SKM-1 treated with dmso at 0.1 percent for 144 hours (cell line): Measurements from ENCODE around the gene DLG2.
"Not testable (repeated sequence)": the region's sequence is repeated elsewhere in the genome, so short reads cannot be mapped to it uniquely, and the experiment has no call there.

Experiments
- DNase-seq: peaks from one replicate; lab custom pipeline; 2025; ENCODE audit not compliant: unreplicated experiment; lab: John Stamatoyannopoulos, UW

The DLG2 gene

DNA sequence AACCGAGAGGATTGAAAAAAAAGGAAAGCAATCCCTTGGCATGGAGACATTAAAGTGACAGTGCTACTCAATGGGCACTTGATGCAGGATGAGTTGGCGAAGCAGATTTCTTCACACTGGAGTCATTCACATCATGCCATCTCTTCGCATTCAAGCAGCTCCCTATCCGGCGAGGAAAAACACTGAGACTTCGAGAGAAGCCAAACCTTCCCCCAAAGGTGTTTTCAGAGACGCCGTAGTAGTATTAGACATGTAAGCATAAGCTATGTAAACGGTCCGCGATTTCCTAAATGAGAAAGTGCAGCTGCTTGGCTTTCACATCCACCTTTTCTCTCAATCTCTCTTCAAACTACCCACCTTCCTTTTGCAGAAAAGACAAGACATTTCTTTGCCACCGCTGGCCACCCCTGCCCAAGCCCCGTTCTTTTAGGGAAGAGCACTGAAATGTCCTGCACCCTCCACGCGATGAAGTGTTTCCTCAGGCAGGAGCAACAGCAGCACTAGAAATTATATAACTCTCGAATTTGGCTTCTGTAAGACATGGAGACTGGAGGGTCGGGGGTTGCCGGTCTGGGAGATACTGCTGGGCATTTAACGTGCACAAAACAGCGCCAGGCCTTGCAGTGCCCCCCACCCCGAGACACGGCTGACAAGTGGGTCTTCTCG is at the start of gene DLG2:
Gene DLG2 (minus strand): TSS at position 13 of the 666 bp plus-strand sequence.
- DNase-seq: no peak

DNA sequence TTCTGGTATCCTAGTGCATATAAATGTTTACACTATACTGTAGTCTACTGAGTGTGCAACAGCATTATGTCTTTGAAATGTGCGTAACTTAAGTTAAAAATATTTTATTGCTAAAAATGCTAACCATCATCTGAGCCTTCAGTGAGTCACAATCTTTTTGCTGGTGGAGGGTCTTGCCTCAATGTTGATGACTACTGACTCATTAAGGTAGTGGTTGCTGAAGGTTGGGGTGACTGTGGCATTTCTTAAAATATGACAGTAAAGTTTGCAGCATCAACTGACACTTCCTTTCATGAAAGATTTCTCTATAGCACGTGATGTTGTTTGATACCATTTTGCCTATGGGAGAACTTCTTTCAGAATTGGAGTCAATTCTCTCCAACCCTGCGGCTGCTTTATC is 46.2 kb upstream of the DLG2 start:
- DNase-seq: no peak

DNA sequence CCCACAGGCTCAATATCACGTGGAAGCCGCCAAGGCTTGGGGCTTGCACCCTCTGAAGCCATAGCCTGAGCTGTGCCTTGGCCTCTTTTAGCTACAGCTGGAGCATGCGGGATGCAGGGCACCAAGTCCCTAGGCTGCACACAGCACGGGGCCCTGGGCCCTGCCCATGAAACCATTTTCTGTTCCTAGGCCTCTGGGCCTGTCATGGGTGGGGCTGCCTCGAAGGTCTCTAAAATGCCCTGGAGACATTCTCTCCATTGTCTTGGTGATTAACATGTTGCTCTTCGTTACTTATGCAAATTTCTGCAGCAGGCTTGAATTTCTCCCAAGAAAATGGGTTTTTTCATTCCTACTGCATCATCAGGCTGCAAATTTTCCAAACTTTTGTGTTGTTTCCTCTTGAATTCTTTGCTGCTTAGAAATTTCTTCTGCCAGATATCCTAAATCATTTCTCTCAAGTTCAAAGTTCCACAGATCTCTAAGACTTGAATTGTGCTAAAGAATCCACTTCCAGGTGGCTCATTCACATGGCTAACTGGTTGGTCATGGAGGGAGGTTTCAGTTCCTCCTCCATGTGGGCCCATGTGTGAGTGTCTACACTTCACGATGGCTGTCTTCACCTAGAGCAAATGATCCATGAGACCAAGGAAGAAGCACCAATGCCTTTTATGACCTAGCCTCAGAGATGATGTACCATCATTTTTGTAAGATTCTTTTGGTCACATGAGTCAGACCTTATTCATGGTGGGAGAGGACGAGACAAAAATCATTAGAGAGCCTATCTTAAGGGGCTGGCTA is 45.2 kb upstream of the DLG2 start:
- DNase-seq: no peak

DNA sequence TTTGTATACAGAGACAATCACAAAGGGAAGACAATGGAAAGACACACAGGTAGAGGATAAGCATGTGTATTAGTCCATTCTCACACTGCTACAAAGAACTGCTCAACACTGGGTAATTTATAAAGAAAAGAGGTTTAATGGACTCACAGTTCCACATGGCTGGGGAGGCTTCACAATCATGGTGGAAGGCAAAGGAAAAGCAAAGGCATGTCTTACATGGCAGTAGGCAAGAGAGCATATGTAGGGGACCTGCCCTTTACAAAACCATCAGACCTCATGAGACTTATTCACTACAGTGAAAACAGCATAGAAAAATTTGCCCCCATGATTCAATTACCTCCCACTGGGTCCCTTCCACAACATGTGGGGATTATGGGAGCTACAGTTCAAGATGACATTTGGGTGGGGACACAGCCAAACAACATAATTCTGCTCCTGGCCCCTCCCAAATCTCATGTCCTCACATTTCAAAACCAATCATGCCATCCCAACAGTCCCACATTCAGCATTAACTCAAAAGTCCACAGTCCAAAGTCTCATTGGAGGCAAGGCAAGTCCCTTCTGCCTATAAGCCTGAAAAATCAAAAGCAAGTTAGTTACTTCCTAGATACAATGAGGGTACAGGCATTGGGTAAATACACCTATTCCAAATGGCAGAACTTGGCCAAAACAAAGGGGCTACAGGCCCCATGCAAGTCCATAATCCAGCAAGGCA is 44.0 kb upstream of the DLG2 start:
- not testable (repeated sequence) for DNase-seq

DNA sequence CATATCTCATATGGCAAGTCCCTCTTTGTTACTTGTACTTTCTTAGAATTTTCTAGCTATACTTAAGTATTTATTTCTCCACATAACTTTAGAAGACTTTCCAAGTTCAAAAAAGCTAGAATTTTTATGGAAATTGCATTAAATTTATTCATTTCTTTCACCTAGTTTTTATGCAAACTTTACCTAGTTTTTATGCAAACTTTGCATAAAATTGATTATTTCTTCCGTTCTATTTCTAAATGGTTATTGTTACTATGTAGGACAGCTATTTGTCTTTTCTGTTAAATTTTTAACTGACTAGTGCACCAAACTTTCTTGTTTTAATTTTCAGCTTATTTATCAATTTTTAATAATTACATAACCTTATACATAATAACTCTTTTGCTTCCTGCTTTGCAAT is 41.0 kb upstream of the DLG2 start:
- no peak for DNase-seq

DNA sequence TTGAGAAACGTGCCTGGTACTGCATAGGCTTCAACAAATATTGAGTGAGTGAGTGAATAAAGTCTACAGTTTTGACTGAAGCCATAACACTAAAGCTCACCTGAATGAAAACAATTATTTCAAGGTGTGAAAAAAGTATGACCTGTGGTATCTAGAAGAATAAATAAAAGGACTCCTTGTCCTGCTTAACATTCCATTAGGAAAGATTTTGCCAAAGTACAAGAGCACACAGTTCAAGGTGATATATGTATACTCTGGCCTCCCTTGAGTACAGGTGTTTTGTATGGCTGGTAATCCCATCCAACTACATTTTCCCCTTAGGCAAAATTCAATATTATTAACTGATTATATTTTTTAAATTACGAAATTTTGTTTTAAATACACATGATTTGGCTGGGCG is 39.5 kb upstream of the DLG2 start:
- no peak for DNase-seq

DNA sequence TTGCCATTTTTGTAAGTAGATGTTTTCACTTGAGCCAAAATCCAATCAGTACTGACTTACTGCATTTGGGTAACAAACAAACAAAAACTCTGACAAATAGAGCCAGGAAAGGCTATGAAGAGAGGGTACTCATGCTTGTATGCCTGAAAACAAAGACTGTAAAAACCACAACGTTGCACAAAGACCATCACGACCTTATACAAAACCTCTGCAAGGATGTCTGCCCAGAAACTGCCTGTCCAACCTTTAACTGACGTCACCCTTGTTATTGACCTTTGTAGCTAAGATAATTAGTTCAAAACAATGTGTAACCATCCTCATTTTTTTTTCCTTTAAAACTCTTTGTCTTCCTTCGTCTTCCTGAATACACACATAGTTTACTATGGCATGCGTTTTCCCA is 38.6 kb upstream of the DLG2 start:
- no peak for DNase-seq

DNA sequence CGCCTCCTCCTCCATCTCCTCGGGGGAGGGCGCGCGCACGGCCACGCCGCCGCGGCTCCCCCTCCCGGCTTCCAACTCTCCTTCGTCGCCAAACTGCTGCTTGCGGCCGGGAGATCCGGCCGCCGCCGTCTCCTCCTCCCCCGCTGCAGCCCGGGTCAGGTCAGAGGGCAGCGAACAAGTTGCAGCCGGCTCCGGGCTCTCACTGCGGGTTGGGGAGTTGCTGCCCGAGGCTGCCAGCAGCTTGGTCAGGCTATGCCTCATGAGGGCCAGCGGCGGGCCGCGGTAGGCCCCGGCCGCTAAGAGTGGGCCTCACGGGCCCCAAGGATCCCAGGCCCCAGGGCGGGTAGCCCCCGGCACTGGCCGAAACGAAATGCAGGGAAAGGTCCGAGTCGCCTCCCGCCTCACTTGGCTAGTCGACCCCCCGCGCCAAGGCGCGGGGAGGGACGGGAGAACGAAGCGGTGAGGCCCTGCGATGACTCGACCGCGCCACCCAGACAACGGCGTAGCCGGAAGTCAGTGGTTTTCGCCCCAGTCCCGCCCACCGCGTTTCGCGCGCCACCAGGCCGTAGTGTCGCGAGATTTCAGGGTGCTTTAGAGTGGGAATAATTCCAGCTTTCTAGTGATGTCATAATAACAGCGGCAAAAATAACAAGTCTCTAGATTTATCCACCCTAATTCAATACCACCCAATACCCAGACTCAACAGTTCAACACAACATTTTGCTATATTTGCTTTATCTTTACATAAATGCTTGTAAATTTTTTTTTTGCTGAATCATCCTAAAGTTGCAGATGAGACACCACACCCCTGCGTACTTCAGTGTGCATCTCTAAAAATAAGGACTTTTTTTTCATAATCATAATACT is 37.7 kb upstream of the DLG2 start, which contains the start of gene CREBZF:
Gene CREBZF (minus strand): TSS at position 515 of the 867 bp plus-strand sequence. CDS start 254 bp downstream, at position 261.
- DNase-seq: peak; percentile 92

DNA sequence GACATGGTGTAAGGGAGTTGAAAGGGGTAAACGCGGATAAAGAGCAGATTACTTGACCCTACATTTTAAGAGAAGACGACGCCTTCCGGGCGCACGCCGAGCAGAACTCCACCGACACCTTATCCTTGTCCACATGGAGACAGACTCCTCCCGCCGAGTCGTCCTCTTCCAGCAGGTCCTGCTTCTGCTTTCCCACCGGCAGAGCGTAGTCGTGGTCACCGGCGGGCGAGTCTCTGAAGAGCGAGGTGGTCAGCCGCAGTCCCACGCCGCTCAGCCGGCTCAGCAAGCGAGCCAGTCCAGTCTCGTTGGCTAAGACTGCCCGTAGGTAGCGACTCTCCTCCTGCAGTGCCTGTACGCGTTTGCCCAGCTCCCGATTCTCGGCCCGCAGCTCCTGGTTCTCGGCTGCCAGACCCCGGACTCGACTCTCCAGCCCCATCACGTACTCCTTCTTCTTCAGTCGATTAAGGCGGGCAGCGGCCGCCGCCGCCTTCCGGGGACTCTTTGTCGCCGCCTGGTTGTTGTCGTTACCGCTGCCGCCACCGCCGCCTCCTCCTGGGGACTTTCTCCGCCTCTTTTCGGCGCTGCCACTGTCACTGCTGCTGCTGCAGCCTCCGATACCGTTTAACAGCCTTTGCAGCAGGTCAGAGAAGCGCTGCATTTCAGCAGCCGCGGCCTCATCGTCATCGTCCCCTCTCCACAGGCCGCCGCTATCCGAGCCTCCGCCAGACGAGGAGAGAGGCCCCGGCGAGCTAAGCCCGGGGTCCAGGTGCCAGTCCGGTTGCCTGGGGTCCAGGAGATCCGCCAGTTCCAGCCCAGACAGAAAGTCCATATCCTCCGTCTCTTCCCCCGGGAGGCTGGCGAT is 36.8 kb upstream of the DLG2 start:
- DNase-seq: peak; percentile 64

DNA sequence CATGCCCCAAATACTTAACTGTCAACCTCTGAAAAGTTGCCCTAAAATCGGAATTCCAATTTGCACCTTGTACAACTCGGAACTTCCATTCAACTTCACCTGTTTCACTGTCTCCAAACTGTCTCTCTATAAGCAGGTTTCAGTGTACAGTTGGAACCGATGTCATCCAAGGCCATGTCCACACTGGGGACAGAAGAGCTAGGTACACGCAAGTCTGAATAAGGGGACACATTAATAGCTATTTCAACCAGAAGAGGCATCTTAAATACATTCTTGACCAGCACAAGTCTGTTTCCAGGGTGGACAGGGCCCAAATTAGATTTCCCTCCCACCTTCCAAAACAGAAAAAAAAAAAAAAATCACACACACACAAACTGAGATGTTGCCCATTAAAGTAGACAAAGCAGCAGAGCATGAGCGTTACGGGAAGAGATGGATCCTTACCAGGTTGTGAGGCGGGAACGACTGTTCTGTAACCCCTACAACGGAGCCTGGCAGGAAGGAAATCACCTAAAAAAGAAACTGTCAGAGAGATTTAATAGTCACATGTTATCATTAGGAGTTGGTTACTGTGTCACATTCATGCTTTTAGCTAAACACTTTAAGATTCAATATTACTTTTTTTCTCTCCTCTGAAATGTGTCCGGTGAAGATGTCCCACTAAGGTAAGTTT is 36.1 kb upstream of the DLG2 start:
- no peak for DNase-seq

DNA sequence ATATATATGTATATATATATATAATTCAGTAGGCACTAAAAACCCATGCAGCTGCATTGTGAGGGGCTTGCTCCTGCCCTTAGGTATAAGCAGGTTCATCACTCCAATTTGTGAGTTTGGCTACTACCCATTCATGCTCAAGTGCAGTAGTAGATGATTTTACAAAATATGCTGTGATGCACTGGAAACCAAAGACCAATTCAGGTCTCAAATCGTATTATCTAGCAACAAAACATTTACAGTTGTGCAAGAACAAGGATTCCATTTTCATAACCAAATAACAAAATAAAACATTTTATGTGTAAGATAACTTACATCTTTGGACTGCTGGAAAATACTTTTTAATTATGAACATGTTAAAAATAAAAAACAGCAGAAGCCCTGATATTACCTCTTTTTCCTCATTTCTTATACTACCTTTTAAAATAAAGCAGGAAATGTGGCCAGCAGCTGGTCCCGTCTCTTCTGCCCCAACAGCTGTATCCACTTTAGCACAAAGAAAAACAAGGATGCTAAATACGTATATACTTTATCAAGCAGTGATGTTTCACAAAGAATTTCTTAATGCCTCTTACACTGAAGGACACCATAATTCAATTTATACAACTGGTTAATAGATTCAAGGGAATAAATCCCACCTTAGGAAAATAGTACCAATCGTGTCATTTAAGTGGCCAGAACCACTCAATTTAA is 35.0 kb upstream of the DLG2 start:
- DNase-seq: no peak

DNA sequence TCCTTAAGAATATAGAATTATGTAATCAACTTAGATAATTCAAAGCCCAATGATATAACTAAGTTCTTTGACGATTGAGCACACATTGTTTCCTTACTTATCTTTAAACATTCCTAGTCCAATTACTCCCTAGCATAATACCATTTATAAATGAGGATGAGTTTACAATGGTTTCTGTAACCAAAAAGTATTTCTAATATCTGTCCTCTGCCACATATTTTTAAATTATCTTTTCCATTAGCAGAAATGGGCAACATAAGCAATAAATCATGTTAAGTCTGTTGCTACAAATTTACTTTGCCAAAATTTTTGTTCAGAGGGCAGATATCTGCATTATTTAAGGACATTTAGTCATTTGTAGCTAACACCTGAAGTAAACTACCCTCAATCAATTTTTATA is 31.0 kb upstream of the DLG2 start:
- DNase-seq: no peak

DNA sequence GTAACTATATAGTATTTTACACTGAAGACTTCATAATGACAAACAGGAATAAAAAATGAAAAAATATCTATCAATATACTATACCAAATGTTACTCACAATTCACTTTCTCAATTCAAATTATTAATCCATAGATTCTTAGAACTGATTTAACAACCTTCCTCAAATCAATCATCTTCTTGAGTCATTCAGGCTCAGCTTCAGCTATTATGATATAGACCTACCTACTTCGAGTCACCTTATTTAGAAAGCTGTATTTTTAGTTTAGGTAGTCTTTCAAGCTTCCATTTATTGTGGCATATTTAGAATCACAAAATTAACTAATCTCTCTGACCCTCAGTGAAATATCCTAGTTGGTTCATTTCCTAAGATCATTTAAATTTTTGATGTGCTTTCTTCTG is 29.6 kb upstream of the DLG2 start:
- DNase-seq: no peak

DNA sequence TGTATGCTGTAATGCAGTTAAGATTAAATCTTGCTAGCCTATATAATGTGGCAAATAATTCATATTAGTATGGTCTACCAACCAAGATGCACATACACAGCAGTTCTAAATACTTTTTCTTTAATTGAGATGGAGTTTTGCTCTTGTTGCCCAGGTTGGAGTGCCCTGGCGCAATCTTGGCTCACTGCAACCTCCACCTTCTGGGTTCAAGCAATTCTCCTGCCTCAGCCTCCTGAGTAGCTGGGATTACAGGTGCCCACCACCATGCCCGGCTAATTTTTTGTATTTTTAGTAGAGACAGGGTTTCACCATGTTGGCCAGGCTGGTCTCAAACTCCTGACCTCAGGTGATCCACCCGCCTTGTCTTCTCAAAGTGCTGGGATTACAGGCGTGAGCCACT is 27.2 kb upstream of the DLG2 start:
- DNase-seq: not testable (repeated sequence)

DNA sequence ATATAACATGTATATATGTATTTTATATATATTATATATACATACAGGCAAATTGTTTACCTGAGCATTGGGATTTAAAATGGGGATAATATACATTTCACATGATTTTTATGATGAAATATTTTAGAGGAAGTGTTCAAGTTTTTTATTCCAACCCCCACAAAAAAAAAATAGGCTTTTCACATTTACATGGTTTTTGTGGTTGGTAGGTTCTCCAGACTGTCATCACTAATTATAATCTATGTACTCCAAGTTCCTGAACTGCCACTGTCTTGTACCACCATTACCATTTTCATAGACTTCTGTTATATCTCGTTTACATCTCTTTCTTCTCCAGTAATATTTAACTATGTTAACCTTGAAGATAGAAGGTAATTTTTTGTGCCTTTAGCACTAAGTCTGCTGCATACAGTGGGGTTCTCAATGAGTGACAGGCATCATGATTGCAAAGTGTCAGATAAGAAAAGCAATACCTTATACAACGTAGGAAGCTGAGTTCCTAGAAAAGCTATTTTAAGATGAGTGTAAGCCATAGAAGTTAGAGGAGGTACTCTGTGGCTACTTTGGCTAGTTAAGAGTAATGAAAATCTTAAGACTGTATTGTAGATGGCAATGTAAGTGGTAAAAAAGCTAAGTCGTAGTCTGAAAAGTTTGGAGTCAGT is 25.8 kb upstream of the DLG2 start:
- no peak for DNase-seq

DNA sequence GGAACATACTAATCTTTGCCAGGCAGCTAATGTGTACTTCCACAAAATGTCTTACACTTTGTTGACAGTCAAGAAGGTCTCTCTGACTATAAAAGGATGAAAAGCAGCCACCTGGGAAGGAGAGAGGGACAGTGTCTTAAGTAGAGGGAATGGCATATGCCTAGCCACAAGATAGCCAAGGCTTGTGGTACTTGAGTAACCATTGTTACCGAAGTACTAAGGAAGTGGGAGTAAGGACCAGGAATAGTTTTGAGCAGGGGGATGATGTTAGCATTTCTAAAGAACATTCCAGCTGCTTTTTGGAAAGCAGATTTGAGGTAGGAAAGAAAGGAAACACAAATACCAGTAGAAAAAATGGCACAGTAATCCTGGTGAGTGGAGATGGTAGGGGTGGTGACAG is 24.0 kb upstream of the DLG2 start:
- no peak for DNase-seq

DNA sequence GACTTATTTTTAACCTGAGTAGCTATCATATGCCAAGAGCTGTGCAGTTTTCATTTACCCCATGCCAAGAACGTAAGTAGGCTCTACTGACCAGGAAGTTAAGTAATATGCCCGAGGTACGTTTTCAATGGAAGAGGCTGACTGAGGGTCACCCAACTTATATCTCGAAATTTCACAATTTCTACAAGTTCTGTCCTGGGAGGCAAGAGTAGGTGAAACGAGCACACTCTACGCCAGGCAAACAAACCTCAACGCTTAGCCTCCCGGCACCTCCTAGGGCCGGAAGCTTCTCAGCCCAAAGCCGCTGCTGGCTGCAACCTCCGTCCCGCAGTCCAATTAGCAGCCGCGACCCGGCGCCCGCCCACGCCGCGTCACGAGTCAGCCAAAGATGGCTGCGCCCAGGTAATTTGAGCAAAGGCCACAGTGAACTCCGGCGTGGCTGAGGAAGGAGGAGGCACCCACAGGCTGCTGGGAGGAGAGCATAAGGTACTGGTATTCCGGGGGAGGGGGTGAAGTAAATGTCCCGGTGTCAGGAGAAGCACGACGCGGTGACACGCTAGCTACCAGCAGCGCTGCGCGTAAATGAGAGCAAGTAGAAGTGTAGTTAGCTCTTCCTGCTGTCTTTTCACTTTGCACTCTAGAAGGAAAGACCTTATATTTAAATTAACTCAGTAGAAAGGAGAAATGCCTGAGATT is 20.6 kb upstream of the DLG2 start, which contains the start of gene TMEM126A:
Gene TMEM126A (plus strand): TSS at position 364 of the 696 bp plus-strand sequence. CDS start 2,289 bp downstream, outside the sequence.
- DNase-seq: peak; percentile 79

DNA sequence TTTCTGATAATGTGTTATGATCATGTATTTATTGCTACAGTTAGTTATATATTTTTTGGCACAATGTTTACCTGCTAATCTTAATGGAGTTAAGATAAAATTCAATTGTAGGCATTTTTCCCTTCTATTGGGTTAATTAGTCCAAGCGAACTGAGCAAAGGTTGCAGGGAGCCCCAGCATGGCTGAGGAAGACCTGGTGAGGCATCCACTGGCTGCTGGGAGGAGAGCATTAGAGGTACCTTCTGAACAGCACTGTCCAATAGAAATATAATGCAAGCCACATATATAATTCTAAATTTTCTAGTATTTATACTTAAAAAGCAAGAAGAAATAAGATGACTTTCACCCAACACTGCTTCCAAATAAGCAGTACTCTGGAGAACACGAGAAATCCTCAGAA is 19.9 kb upstream of the DLG2 start:
- DNase-seq: no peak
